Right atrium auricular region (tissue), 2 donors: ENCODE measurements around the gene PTGS1. TPM values are rescaled to one million over a fixed set of nuclear protein-coding genes. Genes with fewer than 3 reads are reported as not detected.

Experiments
- DNase-seq: peaks from one replicate; pipeline ENCODE4 v3.0.0-alpha.2; 2019; ENCODE audit warnings: low spot score
- H3K27ac ChIP-seq, 2 donors: fragments of 200-600 bp; sonication (generic); 1 replicate in 1 of 2; 2 replicates in 1 of 2; pipeline ENCODE4 v1.5.1; 2016 to 2019
- H3K27me3 ChIP-seq, 2 donors: fragments of 200-600 bp; sonication (generic); one replicate each; pipeline versions ENCODE4 v1.5.1 to v1.6.0; 2017 to 2019
- H3K36me3 ChIP-seq: fragments of 200-600 bp; sonication (generic); one replicate; pipeline ENCODE4 v1.5.1; 2016
- H3K4me1 ChIP-seq, 2 donors: fragments of 200-600 bp; sonication (generic); one replicate each; pipeline versions ENCODE4 v1.5.1 to v1.6.0; 2017 to 2019
- H3K4me3 ChIP-seq, 2 donors: fragments of 200-600 bp; sonication (generic); 1 replicate in 1 of 2; 2 replicates in 1 of 2; pipeline ENCODE4 v1.5.1; 2017 to 2019; ENCODE audit warnings: mild to moderate bottlenecking in 1 of 2, moderate library complexity in 1 of 2
- H3K9me3 ChIP-seq, 2 donors: fragments of 200-600 bp; sonication (generic); one replicate each; pipeline ENCODE4 v1.5.1; 2019
- total RNA-seq, 2 donors: library from RNA; depleted of rRNA; stranded (reverse); fragments of >200 nt; gene quantifications; one replicate each; pipeline ENCODE4 v1.1.0, GENCODE V29; 2016
- TF ChIP-seq, protein P1 (sequence below), 2 donors: fragments of 200-600 bp; sonication (generic); IDR thresholded peaks; one replicate each; pipeline ENCODE4 v1.5.1; 2019; ENCODE audit warnings: antibody characterized with exemption in 2 of 2

The PTGS1 gene
- total RNA-seq, 2 donors from 2014 or later: 14.6 to 46.0 TPM

DNA sequence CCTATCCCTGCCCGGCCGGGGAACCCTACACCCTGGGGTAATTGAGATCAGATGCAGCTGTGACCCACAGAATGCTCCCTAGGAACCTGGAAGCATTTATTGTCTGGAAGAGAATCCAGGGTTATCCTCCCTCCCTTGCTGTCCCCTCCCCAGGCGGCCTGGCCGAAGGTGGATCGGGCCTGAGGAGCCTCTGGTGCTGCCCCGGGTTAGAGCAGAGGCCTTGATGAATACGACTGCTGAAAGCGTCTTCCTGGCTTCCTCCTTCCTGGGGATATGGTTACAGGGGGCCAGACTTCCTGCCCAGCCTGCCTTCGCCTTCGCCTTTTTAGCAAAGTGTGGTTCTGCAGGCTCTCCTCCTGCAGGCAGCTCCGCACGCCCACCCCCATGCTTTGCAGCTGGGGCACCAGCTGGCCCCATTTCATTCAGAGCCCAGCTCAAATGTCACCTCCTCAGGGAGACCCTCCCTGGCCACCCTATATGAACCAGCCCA lies 22.5 kb upstream of the PTGS1 start:
- Histone ChIP-seq H3K4me1 (peaks cover 0 to 20% of the 10 kb centered on the region in 2 donors), H3K27ac (no peak overlapping the region), H3K4me3 (no peak overlapping the region), H3K36me3 (no peaks in the 10 kb centered on the region), H3K9me3 (no peaks in the 10 kb centered on the region), H3K27me3 (no peaks in the 10 kb centered on the region)
- no peak for DNase-seq
- TF ChIP-seq, protein P1, sequence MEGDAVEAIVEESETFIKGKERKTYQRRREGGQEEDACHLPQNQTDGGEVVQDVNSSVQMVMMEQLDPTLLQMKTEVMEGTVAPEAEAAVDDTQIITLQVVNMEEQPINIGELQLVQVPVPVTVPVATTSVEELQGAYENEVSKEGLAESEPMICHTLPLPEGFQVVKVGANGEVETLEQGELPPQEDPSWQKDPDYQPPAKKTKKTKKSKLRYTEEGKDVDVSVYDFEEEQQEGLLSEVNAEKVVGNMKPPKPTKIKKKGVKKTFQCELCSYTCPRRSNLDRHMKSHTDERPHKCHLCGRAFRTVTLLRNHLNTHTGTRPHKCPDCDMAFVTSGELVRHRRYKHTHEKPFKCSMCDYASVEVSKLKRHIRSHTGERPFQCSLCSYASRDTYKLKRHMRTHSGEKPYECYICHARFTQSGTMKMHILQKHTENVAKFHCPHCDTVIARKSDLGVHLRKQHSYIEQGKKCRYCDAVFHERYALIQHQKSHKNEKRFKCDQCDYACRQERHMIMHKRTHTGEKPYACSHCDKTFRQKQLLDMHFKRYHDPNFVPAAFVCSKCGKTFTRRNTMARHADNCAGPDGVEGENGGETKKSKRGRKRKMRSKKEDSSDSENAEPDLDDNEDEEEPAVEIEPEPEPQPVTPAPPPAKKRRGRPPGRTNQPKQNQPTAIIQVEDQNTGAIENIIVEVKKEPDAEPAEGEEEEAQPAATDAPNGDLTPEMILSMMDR (IDR thresholded peaks at IDR 0.05): no peak

DNA sequence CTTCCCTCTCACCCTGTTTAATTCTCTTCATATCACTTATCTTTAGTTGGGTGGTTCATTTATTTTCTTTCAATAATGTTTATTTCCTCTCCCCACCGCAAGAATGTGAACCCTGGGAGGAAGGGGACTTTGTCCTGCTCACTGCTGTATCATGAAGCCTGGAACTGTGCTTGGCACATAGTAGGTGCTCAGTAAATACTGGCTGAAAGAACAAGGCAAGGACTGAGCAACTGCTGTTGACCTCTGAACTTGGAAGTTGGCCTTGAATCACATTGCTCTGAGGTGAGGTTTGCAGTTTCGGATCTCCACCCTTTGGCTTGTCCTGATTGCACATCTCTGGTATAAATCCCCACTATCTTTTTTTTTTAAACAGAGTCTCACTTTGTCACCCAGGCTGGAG lies 22.0 kb upstream of the PTGS1 start:
- Histone ChIP-seq H3K27ac (no peak overlapping the region), H3K36me3 (no peaks in the 10 kb centered on the region), H3K4me3 (no peak overlapping the region), H3K4me1 (peaks cover 0 to 20% of the 10 kb centered on the region in 2 donors), H3K9me3 (no peaks in the 10 kb centered on the region), H3K27me3 (no peaks in the 10 kb centered on the region)
- TF ChIP-seq, protein P1 (IDR thresholded peaks at IDR 0.05): no peak
- no peak for DNase-seq

DNA sequence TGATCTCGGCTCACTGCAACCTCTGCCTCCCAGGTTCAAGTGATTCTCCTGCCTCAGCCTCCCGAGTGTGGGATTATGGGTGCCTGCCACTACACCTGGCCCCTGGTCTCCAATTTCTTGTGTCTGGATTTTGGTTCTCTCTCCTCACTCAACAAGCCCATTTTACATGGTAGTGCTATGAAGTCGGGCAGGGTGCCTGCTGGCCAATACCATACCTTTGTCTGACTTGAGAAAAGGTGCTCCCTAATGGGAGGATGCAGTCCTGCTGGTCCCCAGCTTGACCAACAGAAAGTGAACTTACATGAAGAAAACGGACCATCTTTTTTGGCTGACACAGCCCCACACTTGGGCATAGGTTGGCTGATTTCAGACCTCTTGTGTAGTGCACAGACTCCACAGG lies 21.6 kb upstream of the PTGS1 start:
- DNase-seq: no peak
- Histone ChIP-seq H3K9me3 (no peaks in the 10 kb centered on the region), H3K4me1 (peaks cover 0 to 20% of the 10 kb centered on the region in 2 donors), H3K36me3 (no peaks in the 10 kb centered on the region), H3K27me3 (no peaks in the 10 kb centered on the region), H3K27ac (no peak overlapping the region), H3K4me3 (no peak overlapping the region)
- TF ChIP-seq, protein P1 (IDR thresholded peaks at IDR 0.05): no peak

DNA sequence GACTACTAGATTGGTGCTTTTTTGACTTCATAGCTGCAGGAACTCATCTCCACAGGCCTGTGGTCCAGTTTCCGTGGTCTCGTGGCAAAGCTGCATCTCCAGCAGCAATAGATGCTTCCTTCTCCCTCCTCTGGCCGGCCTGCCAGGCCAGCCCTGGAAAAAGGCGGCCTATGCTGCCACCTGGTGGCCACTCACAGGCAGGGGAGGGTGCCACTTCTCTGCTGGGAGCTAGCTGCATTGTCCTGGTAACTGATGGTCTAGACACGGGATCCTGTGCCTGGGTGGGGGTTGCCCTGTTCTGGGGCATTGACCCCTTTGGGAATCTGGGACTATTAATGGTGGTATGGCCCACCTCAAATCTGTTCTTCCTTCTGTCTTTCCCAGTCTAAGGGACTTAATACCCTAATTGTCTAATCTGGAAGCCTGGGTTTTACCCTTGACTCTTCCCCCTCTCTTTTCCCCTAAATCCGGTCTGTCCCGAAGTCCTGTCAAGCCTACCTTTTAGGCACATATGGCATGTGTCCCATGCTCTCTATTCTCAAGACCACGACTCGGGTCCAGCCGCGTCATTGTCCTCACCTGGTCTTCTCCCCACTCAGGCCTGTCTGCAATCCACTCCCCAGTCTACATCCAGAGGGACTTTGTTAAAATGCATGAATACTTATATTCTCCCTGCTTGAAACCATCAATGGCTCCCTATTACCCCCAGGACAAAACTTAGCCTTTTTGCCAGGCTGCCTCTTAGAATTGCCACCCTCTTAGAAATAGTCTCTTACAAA lies 20.1 kb upstream of the PTGS1 start:
- Histone ChIP-seq H3K4me3 (no peak overlapping the region), H3K4me1 (peaks cover 0 to 20% of the 10 kb centered on the region in 2 donors)

DNA sequence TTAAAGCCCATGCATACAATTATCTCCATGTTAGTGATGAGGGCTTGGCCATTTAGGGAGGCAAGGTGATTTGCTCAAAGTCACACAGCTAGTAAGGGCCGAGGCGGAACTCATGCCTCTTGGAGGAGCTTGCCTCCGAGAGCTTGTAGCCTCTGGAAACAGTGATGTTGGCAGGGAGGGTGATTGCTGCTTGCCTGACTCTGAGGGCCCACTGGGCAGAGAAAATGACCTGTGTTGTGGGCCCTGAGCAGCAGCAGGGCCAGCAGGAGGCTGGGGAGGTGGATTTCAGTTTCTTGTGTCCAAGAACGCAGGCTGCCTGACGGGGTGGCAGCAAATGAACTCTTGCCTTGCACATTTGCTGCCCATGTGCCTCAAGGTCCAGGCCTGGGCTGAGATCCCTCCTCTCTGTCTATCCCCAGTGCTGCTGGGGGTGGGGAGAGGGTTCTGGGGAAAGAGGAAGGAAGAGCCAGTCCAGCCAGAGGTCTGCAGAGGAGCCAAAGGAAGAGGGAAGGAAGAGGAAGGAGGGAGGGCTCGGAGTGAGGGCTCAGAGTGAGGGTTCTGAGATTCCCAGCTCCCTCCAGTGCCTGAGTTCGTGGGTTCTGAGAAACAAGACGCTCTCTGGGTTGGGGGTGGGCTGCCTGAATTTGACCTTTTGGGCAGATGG lies 16.2 kb upstream of the PTGS1 start:
- H3K36me3 ChIP-seq: no peaks in the 10 kb centered on the region
- no peaks in the 10 kb centered on the region for H3K9me3 ChIP-seq
- no peak overlapping the region for H3K27ac ChIP-seq
- TF ChIP-seq, protein P1 (IDR thresholded peaks at IDR 0.05): no peak
- no peak overlapping the region for H3K4me3 ChIP-seq
- no peaks in the 10 kb centered on the region for H3K27me3 ChIP-seq
- no peak for DNase-seq
- H3K4me1 ChIP-seq: no peaks in the 10 kb centered on the region

More for the DNA sequence above, 20.1 kb upstream of the PTGS1 start:
- H3K36me3 ChIP-seq: no peaks in the 10 kb centered on the region
- TF ChIP-seq, protein P1 (IDR thresholded peaks at IDR 0.05): peak; percentile 97
- H3K9me3 ChIP-seq: no peaks in the 10 kb centered on the region
- H3K27me3 ChIP-seq: no peaks in the 10 kb centered on the region
- no peak overlapping the region for H3K27ac ChIP-seq
- DNase-seq: peak; percentile 87
